CD4-positive, CD25-positive, alpha-beta regulatory T cell (primary cell): ENCODE data around the gene FLYWCH1. TPM values are rescaled to one million over a fixed set of nuclear protein-coding genes. Genes with fewer than 3 reads are reported as not detected.
"Not testable (repeated sequence)": the region's sequence is repeated elsewhere in the genome, so short reads cannot be mapped to it uniquely, and the experiment has no call there.

Source experiments
- ATAC-seq, 2 donors: fragments of 150-1000 bp; cut with Tn5 transposase; one replicate each; pipeline ENCODE4 v1.10.0; 2021; ENCODE audit warnings: low read depth in 2 of 2, moderate number of reproducible peaks in 2 of 2, moderate library complexity in 1 of 2
- DNase-seq, 3 donors: peaks; one replicate each; pipeline versions ENCODE4 v3.0.0 to v3.0.0-alpha.2; 2012 to 2022; ENCODE audit warnings: mixed read lengths in 1 of 3
- H3K27ac ChIP-seq: one replicate; pipeline ENCODE4 v1.7.0; 2013; ENCODE audit warnings: mild to moderate bottlenecking, low read length; ENCODE audit not compliant: insufficient read depth, poor library complexity, severe bottlenecking
- H3K27me3 ChIP-seq: one replicate; pipeline ENCODE4 v1.7.0; 2013; ENCODE audit warnings: low read length; ENCODE audit not compliant: control insufficient read depth, insufficient read depth
- H3K36me3 ChIP-seq: one replicate; pipeline ENCODE4 v1.7.0; 2013; ENCODE audit warnings: mild to moderate bottlenecking, low read length, moderate library complexity; ENCODE audit not compliant: control insufficient read depth, insufficient read depth
- H3K4me1 ChIP-seq: 2 replicates; pipeline ENCODE4 v1.7.0; 2013; ENCODE audit warnings: mild to moderate bottlenecking, low read length; ENCODE audit not compliant: insufficient read depth, control insufficient read depth, poor library complexity, severe bottlenecking
- H3K4me3 ChIP-seq: one replicate; pipeline ENCODE4 v1.7.0; 2013; ENCODE audit warnings: low read depth, mild to moderate bottlenecking, low read length, moderate library complexity
- H3K9me3 ChIP-seq, 2 experiments: 1 replicate in 1 of 2; 2 replicates in 1 of 2; pipeline ENCODE4 v1.7.0; 2013; ENCODE audit warnings: low read length in 2 of 2, mild to moderate bottlenecking in 1 of 2, moderate library complexity in 1 of 2; ENCODE audit not compliant: control insufficient read depth in 2 of 2
- H3K27ac Mint-ChIP-seq, 3 donors: one replicate each; pipeline ENCODE4 v1.8.0; 2020 to 2022; ENCODE audit warnings: mild to moderate bottlenecking in 3 of 3, mixed read lengths in 3 of 3, moderate library complexity in 2 of 3
- H3K27me3 Mint-ChIP-seq: one replicate; pipeline ENCODE4 v1.8.0; 2022; ENCODE audit warnings: mild to moderate bottlenecking, mixed read lengths
- H3K36me3 Mint-ChIP-seq: one replicate; pipeline ENCODE4 v1.8.0; 2020; ENCODE audit warnings: mixed read lengths
- H3K4me1 Mint-ChIP-seq, 4 donors: one replicate each; pipeline ENCODE4 v1.8.0; 2020 to 2022; ENCODE audit warnings: mixed read lengths in 4 of 4, mild to moderate bottlenecking in 1 of 4
- H3K4me3 Mint-ChIP-seq, 4 donors: one replicate each; pipeline ENCODE4 v1.8.0; 2020 to 2022; ENCODE audit warnings: mild to moderate bottlenecking in 4 of 4, mixed read lengths in 4 of 4, moderate library complexity in 3 of 4
- H3K9me3 Mint-ChIP-seq, 7 donors: one replicate each; pipeline ENCODE4 v1.8.0; 2020 to 2022; ENCODE audit warnings: mixed read lengths in 7 of 7, mild to moderate bottlenecking in 3 of 7, moderate library complexity in 2 of 7
- polyA plus RNA-seq, 4 donors: library from polyadenylated mRNA; unstranded; fragments of 300-500 nt; fragmentation: Illumina TruSeq; gene quantifications; one replicate each; pipeline ENCODE4 v1.2.3, GENCODE V29; 2021
- total RNA-seq: library from RNA; stranded (reverse); gene quantifications from one replicate; pipeline ENCODE4 v1.2.3, GENCODE V29; 2022

Gene FLYWCH1
- total and polyA plus RNA-seq, 5 donors from 2014 or later: 6.6 to 74.8 (median 13.1) TPM

- no peaks in the 10 kb centered on the region for H3K9me3 Mint-ChIP-seq
- peaks cover 46% of the 10 kb centered on the region for H3K36me3 ChIP-seq
- H3K36me3 Mint-ChIP-seq: peaks cover 19% of the 10 kb centered on the region
- H3K4me1 ChIP-seq: no peaks in the 10 kb centered on the region
- no peaks in the 10 kb centered on the region for H3K27me3 ChIP-seq
- no peak overlapping the region for H3K4me3 Mint-ChIP-seq
- no peak overlapping the region for H3K27ac Mint-ChIP-seq
- H3K27me3 Mint-ChIP-seq: no peaks in the 10 kb centered on the region
- DNase-seq (no peak), ATAC-seq (no peak)
- H3K4me3 ChIP-seq: no peak overlapping the region
- no peak overlapping the region for H3K27ac ChIP-seq
- no peaks in the 10 kb centered on the region for H3K9me3 ChIP-seq
- H3K4me1 Mint-ChIP-seq: no peaks in the 10 kb centered on the region
Observed at GRCh38 chr16:2937170-2937569, 25.4 kb downstream of the FLYWCH1 start.

- Histone ChIP-seq H3K27ac (no peak overlapping the region), H3K27me3 (no peaks in the 10 kb centered on the region), H3K9me3 (no peaks in the 10 kb centered on the region), H3K4me3 (no peak overlapping the region), H3K36me3 (peaks cover 53% of the 10 kb centered on the region), H3K4me1 (no peaks in the 10 kb centered on the region)
- Mint-ChIP-seq H3K27me3 (no peaks in the 10 kb centered on the region), H3K4me3 (no peak overlapping the region), H3K9me3 (no peaks in the 10 kb centered on the region), H3K27ac (no peak overlapping the region), H3K4me1 (no peaks in the 10 kb centered on the region), H3K36me3 (peaks cover 26% of the 10 kb centered on the region)
- DNase-seq (no peak), ATAC-seq (no peak)
Observed at GRCh38 chr16:2938206-2938605, 26.5 kb downstream of the FLYWCH1 start.

- Histone ChIP-seq H3K9me3 (no peaks in the 10 kb centered on the region), H3K4me3 (no peak overlapping the region), H3K27ac (no peak overlapping the region), H3K27me3 (no peaks in the 10 kb centered on the region), H3K4me1 (no peaks in the 10 kb centered on the region), H3K36me3 (peaks cover 47% of the 10 kb centered on the region)
- DNase-seq (no peak), ATAC-seq (no peak)
- H3K36me3 Mint-ChIP-seq: peaks cover 20% of the 10 kb centered on the region
- H3K27me3 Mint-ChIP-seq: no peaks in the 10 kb centered on the region
- no peaks in the 10 kb centered on the region for H3K4me1 Mint-ChIP-seq
- H3K9me3 Mint-ChIP-seq: no peaks in the 10 kb centered on the region
- no peak overlapping the region for H3K4me3 Mint-ChIP-seq
- no peak overlapping the region for H3K27ac Mint-ChIP-seq
Observed at GRCh38 chr16:2939968-2940367, 28.2 kb downstream of the FLYWCH1 start.

GRCh38 chr16:2942045-2942444 is 30.3 kb downstream of the FLYWCH1 start:
- peaks cover 44% of the 10 kb centered on the region for H3K36me3 ChIP-seq
- no peak overlapping the region for H3K27ac ChIP-seq
- Mint-ChIP-seq H3K36me3 (peaks cover 22% of the 10 kb centered on the region), H3K4me3 (no peak overlapping the region), H3K27ac (no peak overlapping the region), H3K27me3 (no peaks in the 10 kb centered on the region), H3K4me1 (no peaks in the 10 kb centered on the region), H3K9me3 (no peaks in the 10 kb centered on the region)
- no peaks in the 10 kb centered on the region for H3K27me3 ChIP-seq
- H3K4me3 ChIP-seq: no peak overlapping the region
- DNase-seq: no peak
- H3K9me3 ChIP-seq: no peaks in the 10 kb centered on the region
- H3K4me1 ChIP-seq: no peaks in the 10 kb centered on the region
- ATAC-seq: no peak

- peaks cover 25% of the 10 kb centered on the region for H3K36me3 Mint-ChIP-seq
- H3K4me3 ChIP-seq, H3K4me3 Mint-ChIP-seq, H3K27me3 ChIP-seq, H3K9me3 ChIP-seq, H3K4me1 ChIP-seq, H3K27me3 Mint-ChIP-seq, ATAC-seq, DNase-seq, H3K4me1 Mint-ChIP-seq, H3K27ac ChIP-seq, H3K27ac Mint-ChIP-seq, H3K9me3 Mint-ChIP-seq: not testable (repeated sequence)
- peaks cover 35% of the 10 kb centered on the region for H3K36me3 ChIP-seq
Observed at GRCh38 chr16:2943716-2944115, 32.0 kb downstream of the FLYWCH1 start.

- Histone ChIP-seq H3K9me3 (no peaks in the 10 kb centered on the region), H3K4me1 (no peaks in the 10 kb centered on the region), H3K27ac (no peak overlapping the region), H3K4me3 (no peak overlapping the region), H3K36me3 (peaks cover 9% of the 10 kb centered on the region), H3K27me3 (no peaks in the 10 kb centered on the region)
- Mint-ChIP-seq H3K9me3 (no peaks in the 10 kb centered on the region), H3K27ac (no peak overlapping the region), H3K36me3 (peaks cover 26% of the 10 kb centered on the region), H3K27me3 (no peaks in the 10 kb centered on the region), H3K4me1 (no peaks in the 10 kb centered on the region), H3K4me3 (no peak overlapping the region)
- DNase-seq (no peak), ATAC-seq (no peak)
Observed at GRCh38 chr16:2946649-2947048, 34.9 kb downstream of the FLYWCH1 start.

- Histone ChIP-seq H3K36me3 (no peaks in the 10 kb centered on the region), H3K9me3 (no peaks in the 10 kb centered on the region), H3K27me3 (no peaks in the 10 kb centered on the region), H3K27ac (no peak overlapping the region), H3K4me3 (no peak overlapping the region), H3K4me1 (no peaks in the 10 kb centered on the region)
- Mint-ChIP-seq H3K9me3 (no peaks in the 10 kb centered on the region), H3K27me3 (peaks cover 5% of the 10 kb centered on the region), H3K27ac (peak overlapping the region in 1 of 3 donors; percentile 8), H3K4me3 (no peak overlapping the region), H3K4me1 (no peaks in the 10 kb centered on the region), H3K36me3 (peaks cover 15% of the 10 kb centered on the region)
- ATAC-seq (no peak), DNase-seq (no peak)
Observed at GRCh38 chr16:2948807-2949704, 37.3 kb downstream of the FLYWCH1 start.
